Adipose tissue (tissue), 3 donors: ENCODE data around the gene ATP6V1F. TPM values are rescaled to one million over a fixed set of nuclear protein-coding genes. Genes with fewer than 3 reads are reported as not detected.

ENCODE experiments used
- polyA plus RNA-seq, 3 donors: library from polyadenylated mRNA; stranded (reverse); fragments of 200-250 nt; gene quantifications; one replicate each; pipeline ENCODE4 v1.2.3, GENCODE V29; 2013
- donor health status: healthy with polysubstance abuse.
- donor health status: Bipolar disorder and iron deficiency.
- donor health status: healthy.

Gene ATP6V1F
- polyA plus RNA-seq, 3 donors: 76.4 to 216 (median 158) TPM

Other genes with a start within 250 kb of the ATP6V1F start
- 1 to 10 TPM in 2 of 3 donors, under 1 TPM in 1; 0.44 to 2.6 (median 1.6) TPM for gene GARIN1A, start 190.6 kb upstream of the ATP6V1F start, polyA plus RNA-seq
- gene CALU, start 123.5 kb upstream of the ATP6V1F start, polyA plus RNA-seq: 10 to 100 TPM; 21.3 to 75.9 (median 60.5) TPM
- gene OPN1SW, start 87.1 kb upstream of the ATP6V1F start, polyA plus RNA-seq: not detected
- gene CCDC136, start 70.9 kb upstream of the ATP6V1F start, polyA plus RNA-seq: 1 to 10 TPM in 2 of 3 donors, under 1 TPM in 1; 0.79 to 2.8 (median 1.1) TPM
- 1 to 10 TPM; 5.8 to 9.3 (median 7.3) TPM for gene FLNC, start 32.5 kb upstream of the ATP6V1F start, polyA plus RNA-seq
- gene KCP, start 47.9 kb downstream of the ATP6V1F start, polyA plus RNA-seq: 1 to 10 TPM in 2 of 3 donors, under 1 TPM in 1; 0.26 to 2.0 (median 1.5) TPM
- 1 to 10 TPM; 2.7 to 4.3 (median 3.7) TPM for gene IRF5, start 75.1 kb downstream of the ATP6V1F start, polyA plus RNA-seq
- gene TNPO3, start 192.3 kb downstream of the ATP6V1F start, polyA plus RNA-seq: 10 to 100 TPM; 13.0 to 16.3 (median 15.3) TPM